ENCODE measurements around the gene COX20.
A peak's percentile ranks its signal among the peaks of the same experiment; 100 is the strongest.

Gene COX20

DNA sequence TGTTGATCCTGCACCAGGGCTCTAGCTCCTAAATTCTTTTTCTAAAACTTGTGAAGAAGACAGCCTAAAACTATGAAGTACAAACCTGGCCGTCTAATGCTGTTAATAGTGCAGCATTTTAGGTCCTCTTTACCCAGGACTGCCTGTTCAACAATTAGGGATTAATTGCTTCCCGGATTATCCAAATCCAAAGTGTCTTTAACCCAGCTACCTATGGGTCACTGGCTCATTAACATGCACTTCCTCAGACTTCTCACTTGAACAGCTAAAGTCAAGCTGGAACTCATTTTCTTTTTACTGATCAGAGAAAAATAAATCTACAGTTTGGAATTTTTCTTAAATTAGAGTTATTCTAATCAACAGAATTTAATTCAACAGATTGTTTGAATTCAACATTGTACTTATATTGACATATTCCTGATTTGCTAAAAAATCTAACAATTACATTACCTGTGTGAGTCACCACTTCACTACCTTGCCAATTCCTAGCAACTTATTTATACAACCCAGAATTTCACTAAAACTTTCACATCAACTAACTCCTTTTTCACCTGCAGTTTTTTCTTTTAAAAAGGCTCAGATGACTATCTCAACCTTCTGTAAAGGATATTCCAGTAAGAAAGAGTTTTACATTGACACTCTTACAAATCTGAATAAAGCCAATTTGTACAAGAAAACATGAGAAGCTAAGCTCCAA, 25.6 kb downstream of the COX20 start:
- TF ChIP-seq, protein P1, sequence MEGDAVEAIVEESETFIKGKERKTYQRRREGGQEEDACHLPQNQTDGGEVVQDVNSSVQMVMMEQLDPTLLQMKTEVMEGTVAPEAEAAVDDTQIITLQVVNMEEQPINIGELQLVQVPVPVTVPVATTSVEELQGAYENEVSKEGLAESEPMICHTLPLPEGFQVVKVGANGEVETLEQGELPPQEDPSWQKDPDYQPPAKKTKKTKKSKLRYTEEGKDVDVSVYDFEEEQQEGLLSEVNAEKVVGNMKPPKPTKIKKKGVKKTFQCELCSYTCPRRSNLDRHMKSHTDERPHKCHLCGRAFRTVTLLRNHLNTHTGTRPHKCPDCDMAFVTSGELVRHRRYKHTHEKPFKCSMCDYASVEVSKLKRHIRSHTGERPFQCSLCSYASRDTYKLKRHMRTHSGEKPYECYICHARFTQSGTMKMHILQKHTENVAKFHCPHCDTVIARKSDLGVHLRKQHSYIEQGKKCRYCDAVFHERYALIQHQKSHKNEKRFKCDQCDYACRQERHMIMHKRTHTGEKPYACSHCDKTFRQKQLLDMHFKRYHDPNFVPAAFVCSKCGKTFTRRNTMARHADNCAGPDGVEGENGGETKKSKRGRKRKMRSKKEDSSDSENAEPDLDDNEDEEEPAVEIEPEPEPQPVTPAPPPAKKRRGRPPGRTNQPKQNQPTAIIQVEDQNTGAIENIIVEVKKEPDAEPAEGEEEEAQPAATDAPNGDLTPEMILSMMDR (conservative IDR thresholded peaks at IDR 0.05; ENCODE audit: low read length), result no peak
- no peak for DNase-seq (ENCODE audit: low read depth)
- peak overlapping the region; percentile 67 for H3K4me3 ChIP-seq (ENCODE audit: low read length)

DNA sequence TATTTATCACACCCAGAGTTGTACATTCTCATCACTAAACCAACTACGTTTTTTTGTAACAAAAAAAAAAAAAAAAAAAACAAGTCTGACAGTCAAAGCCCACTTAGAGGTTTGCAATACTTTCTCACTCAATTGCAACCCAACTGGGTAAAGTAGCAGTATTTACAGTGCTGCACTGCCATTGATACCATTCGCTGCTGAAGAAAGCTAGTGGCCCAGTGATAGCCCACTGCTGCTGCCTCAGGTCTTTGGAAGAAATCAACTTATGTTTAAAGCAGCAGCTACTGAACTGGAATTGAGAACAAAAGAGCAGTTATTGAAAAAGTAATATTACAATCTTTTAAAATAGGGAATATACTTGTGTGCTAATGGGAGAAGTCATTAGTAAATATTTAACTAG, 26.2 kb downstream of the COX20 start:
- DNase-seq (ENCODE audit: low read depth), result no peak
- TF ChIP-seq, protein P1 (conservative IDR thresholded peaks at IDR 0.05; ENCODE audit: low read length), result no peak

DNA sequence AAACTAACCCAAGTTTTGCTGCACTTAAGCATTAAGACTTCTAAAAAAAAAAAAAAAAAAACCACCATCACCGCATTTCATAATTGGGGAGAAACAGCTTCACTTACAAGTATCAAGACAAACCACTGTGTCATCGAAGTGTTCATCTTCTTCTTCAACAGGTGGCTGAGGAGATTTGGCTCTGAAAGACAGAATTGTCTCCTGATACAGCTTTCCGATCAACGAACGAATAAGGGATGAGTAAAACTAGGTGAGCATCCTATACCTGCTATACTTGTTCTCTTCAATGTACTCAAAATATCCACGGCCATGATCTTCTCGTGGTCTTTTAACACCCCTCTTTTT, 26.9 kb downstream of the COX20 start:
- TF ChIP-seq, protein P1 (conservative IDR thresholded peaks at IDR 0.05; ENCODE audit: low read length), result no peak
- peak overlapping the region; percentile 67 for H3K4me3 ChIP-seq (ENCODE audit: low read length)
- DNase-seq (ENCODE audit: low read depth), result peak; percentile 7

More for the DNA sequence above, 26.2 kb downstream of the COX20 start:
- H3K4me3 ChIP-seq (ENCODE audit: low read length), result peak overlapping the region; percentile 67

DNA sequence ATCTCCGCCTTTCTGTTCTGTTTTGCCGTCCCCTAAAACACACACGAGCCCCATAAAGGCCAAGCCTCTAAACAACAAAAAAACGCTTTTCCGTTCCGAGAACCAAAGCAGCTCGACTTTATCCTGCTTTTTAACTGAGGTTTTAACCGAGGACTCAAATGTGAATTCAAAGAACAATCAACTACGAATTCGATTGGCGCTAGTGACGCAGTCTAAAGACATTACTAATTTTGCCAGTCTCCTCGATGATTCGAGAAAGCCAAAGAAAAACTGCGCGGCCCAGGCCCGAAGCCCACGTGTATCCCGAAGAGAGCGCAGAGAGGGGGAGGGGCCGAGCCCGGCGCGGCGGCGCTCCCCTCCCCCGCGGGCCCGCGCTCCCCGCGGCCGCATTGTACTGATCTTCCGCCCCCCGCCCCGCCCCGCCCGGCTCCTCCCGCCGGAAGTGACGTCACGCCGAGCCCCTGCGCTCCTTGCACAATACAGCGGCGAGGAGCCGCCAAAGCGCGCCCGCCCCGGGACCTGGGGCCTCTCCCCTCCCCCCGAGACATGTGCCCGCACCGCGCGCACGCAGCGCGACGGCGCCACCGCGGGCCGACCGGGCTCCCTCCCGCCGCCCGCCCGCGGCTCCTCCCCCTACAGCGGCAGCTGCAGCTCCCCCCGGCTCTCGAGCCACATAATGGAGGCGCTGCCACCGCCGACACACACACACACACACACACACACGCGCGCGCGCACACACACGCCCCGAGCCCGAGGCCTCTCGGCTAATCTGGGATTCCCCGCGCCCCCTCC, 27.4 kb downstream of the COX20 start:
- peak; percentile 93 for DNase-seq (ENCODE audit: low read depth)
- TF ChIP-seq, protein P1 (conservative IDR thresholded peaks at IDR 0.05; ENCODE audit: low read length), result no peak
- H3K4me3 ChIP-seq (ENCODE audit: low read length), result peak overlapping the region; percentile 85

DNA sequence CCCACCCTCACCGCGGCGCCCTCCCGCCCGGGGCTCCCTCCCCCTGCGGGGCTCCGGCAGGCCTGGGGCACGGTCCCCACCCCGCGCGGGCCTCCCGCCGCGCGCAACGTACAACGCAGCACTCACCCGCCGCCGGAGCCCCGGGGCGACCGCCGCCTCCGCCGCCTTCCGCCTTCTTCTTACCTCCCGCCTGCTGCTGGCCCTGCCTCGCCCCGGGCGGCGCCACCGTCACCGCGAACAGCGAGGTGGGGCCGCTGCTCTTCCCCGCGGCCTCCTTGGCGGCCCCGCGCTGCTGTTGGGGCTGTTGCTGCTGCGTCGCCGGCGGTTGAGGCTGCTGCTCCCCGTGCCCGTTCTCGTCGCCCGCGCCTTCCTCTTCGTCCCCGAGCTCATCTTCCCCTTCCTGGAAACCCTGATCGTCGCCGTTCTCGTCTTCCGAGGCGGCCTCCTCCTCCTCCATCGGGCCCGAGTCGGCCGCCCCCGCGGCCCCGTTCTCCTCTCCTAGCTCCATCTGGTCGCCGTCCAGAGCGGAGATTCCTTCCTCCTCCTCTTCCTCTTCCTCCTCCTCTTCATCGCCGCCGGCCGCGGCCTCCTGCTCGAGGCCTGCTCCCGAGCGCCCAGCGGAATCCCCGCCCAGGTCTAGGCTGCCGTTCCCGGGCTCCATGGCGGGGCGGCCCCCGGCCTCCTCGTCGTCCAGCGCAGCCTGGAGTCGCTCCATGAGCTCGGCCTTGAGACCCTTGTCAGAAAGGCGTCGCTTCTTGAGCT, 28.2 kb downstream of the COX20 start:
- TF ChIP-seq, protein P1 (conservative IDR thresholded peaks at IDR 0.05; ENCODE audit: low read length), result no peak
- DNase-seq (ENCODE audit: low read depth), result no peak
- peak overlapping the region; percentile 85 for H3K4me3 ChIP-seq (ENCODE audit: low read length)

DNA sequence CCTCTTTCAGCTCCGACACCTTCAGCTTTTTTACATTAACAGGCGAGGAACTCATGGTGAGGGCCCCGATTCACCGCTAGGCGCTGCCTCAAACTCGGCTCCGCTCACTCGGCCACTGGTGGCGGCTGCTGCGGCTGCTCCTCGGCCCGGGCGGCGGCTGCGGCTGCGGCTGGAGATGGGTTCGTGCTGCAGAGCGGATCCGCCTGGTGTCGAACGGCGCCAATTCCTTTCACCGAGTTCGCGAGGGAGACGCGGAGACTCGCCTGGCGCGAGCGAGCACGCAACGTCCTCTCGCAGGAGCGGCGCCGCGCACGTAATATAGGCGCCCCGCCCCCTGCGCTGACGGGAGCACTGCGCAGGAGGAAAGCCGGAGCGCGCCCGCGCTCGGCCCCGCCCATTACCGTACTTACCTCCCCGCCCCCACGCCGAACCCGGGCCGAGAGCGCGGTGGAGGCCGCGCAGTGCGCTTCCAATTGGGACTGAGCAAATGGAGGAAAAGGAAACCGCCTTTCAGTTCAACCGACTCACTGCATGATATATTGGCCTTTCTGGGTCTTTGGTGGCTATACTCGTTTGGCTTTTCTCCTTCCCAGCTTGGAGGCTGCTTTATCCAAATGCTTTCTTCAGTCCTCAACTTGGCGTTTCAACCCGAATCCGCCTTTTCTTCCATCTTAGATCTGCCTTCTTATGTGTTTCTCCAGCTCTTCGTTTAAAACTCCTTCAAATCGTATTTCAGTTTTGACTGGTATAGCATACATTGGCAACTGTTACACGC, 29.0 kb downstream of the COX20 start, which contains the start of gene HNRNPU:
HNRNPU (minus strand) TSS at position 291 of the 775 bp plus-strand sequence; CDS start at position 55, 236 bp downstream.
- TF ChIP-seq, protein P1 (conservative IDR thresholded peaks at IDR 0.05; ENCODE audit: low read length), result peak; percentile 34
- peak; percentile 97 for DNase-seq (ENCODE audit: low read depth)
- H3K4me3 ChIP-seq (ENCODE audit: low read length), result peak within 1 kb of the TSS; percentile 85
